ENCODE measurements around the gene COPB2. TPM values are rescaled to one million over a fixed set of nuclear protein-coding genes. Genes with fewer than 3 reads are reported as not detected.

Gene COPB2
- total and polyA plus RNA-seq, 2 of the 8 experiments (the other 6 are each of a cell fraction or from before 2014, with no cell fraction given): 40.3 to 119 TPM

DNA sequence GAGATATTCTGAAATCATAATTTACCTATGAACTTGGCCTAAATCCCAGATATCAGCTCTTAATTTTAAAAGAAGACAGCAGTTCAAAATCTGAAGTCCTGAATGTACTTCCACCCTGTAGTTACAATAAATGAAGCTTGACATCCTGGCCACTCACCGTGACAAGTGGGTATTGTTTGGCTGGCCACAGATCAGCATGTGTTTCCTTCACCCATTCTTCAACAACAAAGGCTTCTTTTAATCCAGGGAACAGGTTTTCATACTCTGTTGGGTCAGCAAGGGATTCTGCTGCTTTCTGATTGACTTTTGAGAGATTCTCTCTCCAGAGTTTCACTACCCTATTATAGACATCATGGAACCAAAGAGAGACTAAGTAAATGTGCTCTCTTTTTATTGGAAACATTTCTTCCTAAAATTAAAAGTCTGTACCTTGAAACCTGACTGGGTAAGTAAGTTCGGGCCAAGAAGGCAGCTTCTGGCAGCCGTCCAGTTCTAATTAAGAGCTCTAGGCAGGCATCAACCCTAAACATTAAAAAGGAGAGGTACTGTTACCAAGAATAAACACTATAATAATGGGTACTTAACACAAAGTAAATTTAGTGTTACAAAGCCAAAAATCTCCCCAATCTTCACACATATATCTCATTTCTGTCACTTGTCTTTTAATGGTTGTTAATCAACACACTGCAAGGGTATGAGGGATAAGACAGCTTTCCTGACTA is 30.4 kb downstream of the COPB2 start:
- H3K9me3 ChIP-seq (ENCODE audit: insufficient read depth in 2 of 2, low read depth in 1 of 2, low read length in 1 of 2): no peaks in the 10 kb centered on the region
- H3K4me1 ChIP-seq (replicated peaks in 1 of 4; ENCODE audit: control insufficient read depth in 3 of 4, insufficient read depth in 4 of 4, low read length in 3 of 4): no peaks in the 10 kb centered on the region
- H3K79me2 ChIP-seq (ENCODE audit: control insufficient read depth in 1 of 2, insufficient read depth in 2 of 2, low read length in 2 of 2): no peaks in the 10 kb centered on the region
- H3K4me2 ChIP-seq (ENCODE audit: insufficient read depth in 1 of 2, low read depth in 2 of 2, low read length in 2 of 2): no peak overlapping the region
- no peak overlapping the region; the same call in 1 of the 2 replicates for H4K8ac ChIP-seq (ENCODE audit: extremely low read depth, insufficient read depth, low read length)
- no peak overlapping the region for H3K18ac ChIP-seq (ENCODE audit: extremely low read depth, low read length)
- H4K91ac ChIP-seq (replicated peaks; ENCODE audit: insufficient read length, low read length): no peak overlapping the region
- no peak overlapping the region for H3K14ac ChIP-seq (ENCODE audit: insufficient read length)
- ChIA-PET POLR2A (ENCODE audit: partially characterized antibody) (interaction anchor here (1.6 kb wide), 1 partner anchor 31 kb away, joined by 5 read pairs; the partner anchor contains the start of gene COPB2), CTCF (ENCODE audit: partially characterized antibody) (interaction anchor here (0.6 kb wide), 3 partner anchors 253 to 805 kb away, joined by 3 to 4 read pairs (median 3); no protein-coding TSS in a partner anchor)
- WGBS, 2 experiments (ENCODE audit: extremely low coverage in 1 of 2, insufficient coverage in 1 of 2, insufficient read length in 1 of 2, insufficient replicate concordance in 2 of 2, low coverage in 1 of 2, low lambda C conversion rate in 2 of 2, missing lambda C conversion rate in 1 of 2): 92% methylated on average over 3 of the region's 3 CpGs; no CpG with 5 or more reads in 1 of the 2 experiments
- no peak overlapping the region for H2BK15ac ChIP-seq (ENCODE audit: low read length)
- H2AK5ac ChIP-seq (ENCODE audit: low read depth, low read length): no peak overlapping the region
- no peak overlapping the region for H2BK120ac ChIP-seq (replicated peaks; ENCODE audit: low read depth, low read length)
- H3K27me3 ChIP-seq (replicated peaks in 1 of 4; ENCODE audit: control insufficient read depth in 3 of 4, extremely low read depth in 1 of 4, insufficient read depth in 3 of 4, low read length in 3 of 4): no peaks in the 10 kb centered on the region
- no peak overlapping the region for H3K27ac ChIP-seq (ENCODE audit: low read depth, low read length)
- no peak overlapping the region for H4K5ac ChIP-seq (ENCODE audit: insufficient read length, low read depth, low read length)
- H2BK5ac ChIP-seq (ENCODE audit: low read depth, low read length): no peak overlapping the region
- no peak overlapping the region for H3K56ac ChIP-seq (replicated peaks; ENCODE audit: insufficient read length, low read depth, low read length)
- FAIRE-seq (no peak), DNase-seq (ENCODE audit: low read depth in 1 of 2, low spot score in 2 of 2) (no peak)
- peaks cover 15 to 87% (median 64%) of the 10 kb centered on the region in 4 experiments for H3K36me3 ChIP-seq (ENCODE audit: control insufficient read depth in 2 of 4, insufficient read depth in 4 of 4, low read length in 3 of 4)
- no peaks in the 10 kb centered on the region for H3K79me1 ChIP-seq (ENCODE audit: low read depth, low read length)
- peaks cover 2 to 4% of the 10 kb centered on the region in 2 experiments for H4K20me1 ChIP-seq (replicated peaks in 1 of 2; ENCODE audit: control insufficient read depth in 1 of 2, insufficient read depth in 2 of 2, low read length in 2 of 2)
- H3K4ac ChIP-seq (replicated peaks; ENCODE audit: insufficient read length, low read depth, low read length): no peak overlapping the region
- no peak overlapping the region for H3K23ac ChIP-seq (ENCODE audit: insufficient read length)
- no peak overlapping the region for H3K4me3 ChIP-seq (ENCODE audit: extremely low read depth in 1 of 4, insufficient read depth in 2 of 4, low read depth in 3 of 4, low read length in 4 of 4)
- H2AFZ ChIP-seq (ENCODE audit: low read length): no peak overlapping the region
- H2BK12ac ChIP-seq (ENCODE audit: low read depth, low read length): no peak overlapping the region
- H2BK20ac ChIP-seq (ENCODE audit: low read length): no peak overlapping the region
- no peak overlapping the region for H3K9ac ChIP-seq (replicated peaks in 1 of 4; ENCODE audit: extremely low read depth in 1 of 4, low read depth in 3 of 4, low read length in 3 of 4)
- no peaks in the 10 kb centered on the region for H3K23me2 ChIP-seq (ENCODE audit: low read depth, low read length)
- no peak for TF ChIP-seq JUND (IDR thresholded peaks at IDR 0.05; ENCODE audit: low read length)
- TF ChIP-seq RFX5 (IDR thresholded peaks at IDR 0.05; ENCODE audit: borderline replicate concordance, low read depth, low read length): no peak
- no peak for TF ChIP-seq GTF2F1 (IDR thresholded peaks at IDR 0.05; ENCODE audit: borderline replicate concordance, low read depth, low read length)
- no peak for TF ChIP-seq EGR1 (IDR thresholded peaks at IDR 0.05; ENCODE audit: borderline replicate concordance, low read depth, low read length)
- no peak for TF ChIP-seq RNF2 (IDR thresholded peaks at IDR 0.05; ENCODE audit: borderline replicate concordance, low read depth, low read length, missing control alignments, poor library complexity, severe bottlenecking)
- TF ChIP-seq NANOG (IDR thresholded peaks at IDR 0.05; ENCODE audit: insufficient read depth, low read depth, low read length, poor library complexity, severe bottlenecking): no peak
- no peak for TF ChIP-seq SRF (IDR thresholded peaks at IDR 0.05; ENCODE audit: low read depth, low read length)
- TF ChIP-seq NRF1 (IDR thresholded peaks at IDR 0.05; ENCODE audit: low read depth, low read length): no peak
- no peak for TF ChIP-seq JUN (IDR thresholded peaks at IDR 0.05; ENCODE audit: low read depth, low read length)
- TF ChIP-seq, protein P1, sequence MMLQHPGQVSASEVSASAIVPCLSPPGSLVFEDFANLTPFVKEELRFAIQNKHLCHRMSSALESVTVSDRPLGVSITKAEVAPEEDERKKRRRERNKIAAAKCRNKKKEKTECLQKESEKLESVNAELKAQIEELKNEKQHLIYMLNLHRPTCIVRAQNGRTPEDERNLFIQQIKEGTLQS (IDR thresholded peaks at IDR 0.05; ENCODE audit: insufficient read depth, low read depth, low read length): no peak
- TF ChIP-seq TEAD4 (IDR thresholded peaks at IDR 0.05; ENCODE audit: low read depth, low read length): no peak
- TF ChIP-seq SP4 (IDR thresholded peaks at IDR 0.05; ENCODE audit: low read length): no peak

All from H1 (cell line).